H1 (cell line): ENCODE data around the gene TMEM253. TPM values are rescaled to one million over a fixed set of nuclear protein-coding genes. Genes with fewer than 3 reads are reported as not detected.

Experiments
- EZH2 ChIP-seq: fragments of 200-600 bp; sonication (generic); IDR thresholded peaks from 2 replicates; pipeline ENCODE4 v1.7.1; 2012; ENCODE audit warnings: low read depth, mild to moderate bottlenecking, moderate library complexity, low read length, inconsistent platforms; ENCODE audit not compliant: severe bottlenecking
- RNF2 ChIP-seq: fragments of 200-900, 300-1000 bp; sonication (generic); IDR thresholded peaks from 2 replicates; pipeline ENCODE4 v1.7.1; 2016; ENCODE audit warnings: borderline replicate concordance, low read depth, mild to moderate bottlenecking, antibody characterized with exemption, low read length; ENCODE audit not compliant: poor library complexity, severe bottlenecking; ENCODE audit errors: missing control alignments
- polyA plus RNA-seq, 7 experiments: library from polyadenylated mRNA; depleted of rRNA in 3 of 7; stranded (reverse) in 5 of 7; unstranded in 2 of 7; fragments of >200 nt in 5 of 7; fragments of 200-250 nt in 2 of 7; gene quantifications; 1 replicate in 5 of 7; 2 replicates in 1 of 7; 4 replicates in 1 of 7; pipeline versions ENCODE4 v1.2.1 to v1.2.3, GENCODE V29; 2011 to 2013; ENCODE audit warnings: missing spikeins in 2 of 7, mixed read lengths in 2 of 7
- total RNA-seq: library from RNA; stranded (reverse); fragmentation: NEBNext Ultra II Directional; extraction: Animal tissue kit (Norgen Biotek cat#: 25700); gene quantifications from 2 replicates; pipeline ENCODE4 v1.2.1, GENCODE V29; 2021
- TF ChIP-seq, protein P1 (sequence below): IDR thresholded peaks from 2 replicates; pipeline ENCODE4 v1.6.1; 2012; ENCODE audit warnings: inconsistent platforms

Gene TMEM253
- total and polyA plus RNA-seq, 2 of the 8 experiments (the other 6 are each of a cell fraction or from before 2014, with no cell fraction given), result 1.9 to 2.2 TPM

- TF ChIP-seq RNF2 (no peak), EZH2 (no peak)
- TF ChIP-seq, protein P1, sequence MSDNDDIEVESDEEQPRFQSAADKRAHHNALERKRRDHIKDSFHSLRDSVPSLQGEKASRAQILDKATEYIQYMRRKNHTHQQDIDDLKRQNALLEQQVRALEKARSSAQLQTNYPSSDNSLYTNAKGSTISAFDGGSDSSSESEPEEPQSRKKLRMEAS, result no peak
Measured at GRCh38 chr14:21096978-21097635, 3.8 kb upstream of the TMEM253 start (continued).
